ENCODE data around the gene YPEL5. TPM values are rescaled to one million over a fixed set of nuclear protein-coding genes. Genes with fewer than 3 reads are reported as not detected.

YPEL5 gene
- total and polyA plus RNA-seq, 9 donors: 65.1 to 103 (median 81.6) TPM

- Histone ChIP-seq H3K9me3 (no peaks in the 10 kb centered on the region), H3K4me3 (no peak overlapping the region), H3K27me3 (no peaks in the 10 kb centered on the region), H3K36me3 (no peaks in the 10 kb centered on the region), H3K4me1 (ENCODE audit: insufficient read depth) (no peaks in the 10 kb centered on the region), H3K27ac (no peak overlapping the region)
- intact Hi-C loops (cut with DNase I): no loop called here
- TF ChIP-seq EP300 (IDR thresholded peaks at IDR 0.05): no peak
- no peak for TF ChIP-seq POLR2A (IDR thresholded peaks at IDR 0.05)
- no peak for TF ChIP-seq CTCF (IDR thresholded peaks at IDR 0.05)
- 95 to 96% (median 95%) methylated on average over 13 of the region's 13 CpGs for WGBS, 3 donors
- DNase-seq: no peak
Observed at GRCh38 chr2:30190637-30191036, 43.8 kb downstream of the YPEL5 start.

- no peak for DNase-seq
- WGBS, 3 donors: 96% methylated on average over 10 of the region's 10 CpGs
- Histone ChIP-seq H3K4me1 (ENCODE audit: insufficient read depth) (no peaks in the 10 kb centered on the region), H3K9me3 (no peaks in the 10 kb centered on the region), H3K4me3 (no peak overlapping the region), H3K27me3 (no peaks in the 10 kb centered on the region), H3K36me3 (no peaks in the 10 kb centered on the region), H3K27ac (no peak overlapping the region)
- TF ChIP-seq CTCF (IDR thresholded peaks at IDR 0.05): no peak
- TF ChIP-seq POLR2A (IDR thresholded peaks at IDR 0.05): no peak
- intact Hi-C loops (cut with DNase I): no loop called here
Observed at GRCh38 chr2:30191107-30191506, 44.3 kb downstream of the YPEL5 start.

- no peaks in the 10 kb centered on the region for H3K4me1 ChIP-seq (ENCODE audit: insufficient read depth)
- TF ChIP-seq EP300 (IDR thresholded peaks at IDR 0.05) (no peak), CTCF (IDR thresholded peaks at IDR 0.05) (no peak), POLR2A (IDR thresholded peaks at IDR 0.05) (no peak)
- no peak overlapping the region for H3K4me3 ChIP-seq
- no peaks in the 10 kb centered on the region for H3K27me3 ChIP-seq
- DNase-seq: no peak
- H3K9me3 ChIP-seq: no peaks in the 10 kb centered on the region
- H3K36me3 ChIP-seq: no peaks in the 10 kb centered on the region
- intact Hi-C loops (cut with DNase I): no loop called here
- H3K27ac ChIP-seq: no peak overlapping the region
- WGBS, 3 donors: 86 to 89% (median 88%) methylated on average over 7 of the region's 7 CpGs
Observed at GRCh38 chr2:30191819-30192271, 45.0 kb downstream of the YPEL5 start.

- TF ChIP-seq CTCF (IDR thresholded peaks at IDR 0.05): no peak
- H3K9me3 ChIP-seq: no peaks in the 10 kb centered on the region
- DNase-seq: no peak
- 84 to 87% (median 84%) methylated on average over 4 of the region's 4 CpGs for WGBS, 3 donors
- no peak overlapping the region for H3K4me3 ChIP-seq
- intact Hi-C loops (cut with DNase I): no loop called here
- no peaks in the 10 kb centered on the region for H3K4me1 ChIP-seq (ENCODE audit: insufficient read depth)
- H3K27me3 ChIP-seq: no peaks in the 10 kb centered on the region
- H3K27ac ChIP-seq: no peak overlapping the region
- no peaks in the 10 kb centered on the region for H3K36me3 ChIP-seq
Observed at GRCh38 chr2:30192314-30192713, 45.5 kb downstream of the YPEL5 start.

Measured in ovary (tissue), 9 donors.